RKO (cell line): ENCODE results near the gene ZNF681.
"Not testable (repeated sequence)": the region's sequence is repeated elsewhere in the genome, so short reads cannot be mapped to it uniquely, and the experiment has no call there.

Source experiments
- DNase-seq: peaks from one replicate; pipeline ENCODE4 v3.0.0-alpha.2; 2016; ENCODE audit warnings: low spot score

The ZNF681 gene

GRCh38 chr19:23774106-23774505 is 15.4 kb upstream of the ZNF681 start:
- DNase-seq = no peak

DNA sequence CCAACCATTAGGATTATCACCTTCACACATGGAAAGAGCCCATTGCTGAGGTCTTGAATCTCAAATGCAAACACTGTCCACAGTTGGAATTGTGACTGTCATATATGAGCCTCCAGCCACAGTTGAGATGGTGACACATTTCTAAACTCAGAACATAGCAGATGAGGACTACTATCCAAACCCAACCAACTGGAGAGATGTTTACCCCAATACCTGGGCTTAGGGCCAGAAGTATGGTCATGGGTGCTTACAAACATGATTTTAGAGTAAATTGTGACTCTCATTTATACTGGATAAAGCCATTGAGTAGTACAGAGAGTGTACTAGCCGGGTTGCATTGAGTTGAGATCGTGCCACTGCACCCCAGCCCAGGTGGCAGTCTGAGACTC is 14.0 kb upstream of the ZNF681 start:
- no peak for DNase-seq

DNA sequence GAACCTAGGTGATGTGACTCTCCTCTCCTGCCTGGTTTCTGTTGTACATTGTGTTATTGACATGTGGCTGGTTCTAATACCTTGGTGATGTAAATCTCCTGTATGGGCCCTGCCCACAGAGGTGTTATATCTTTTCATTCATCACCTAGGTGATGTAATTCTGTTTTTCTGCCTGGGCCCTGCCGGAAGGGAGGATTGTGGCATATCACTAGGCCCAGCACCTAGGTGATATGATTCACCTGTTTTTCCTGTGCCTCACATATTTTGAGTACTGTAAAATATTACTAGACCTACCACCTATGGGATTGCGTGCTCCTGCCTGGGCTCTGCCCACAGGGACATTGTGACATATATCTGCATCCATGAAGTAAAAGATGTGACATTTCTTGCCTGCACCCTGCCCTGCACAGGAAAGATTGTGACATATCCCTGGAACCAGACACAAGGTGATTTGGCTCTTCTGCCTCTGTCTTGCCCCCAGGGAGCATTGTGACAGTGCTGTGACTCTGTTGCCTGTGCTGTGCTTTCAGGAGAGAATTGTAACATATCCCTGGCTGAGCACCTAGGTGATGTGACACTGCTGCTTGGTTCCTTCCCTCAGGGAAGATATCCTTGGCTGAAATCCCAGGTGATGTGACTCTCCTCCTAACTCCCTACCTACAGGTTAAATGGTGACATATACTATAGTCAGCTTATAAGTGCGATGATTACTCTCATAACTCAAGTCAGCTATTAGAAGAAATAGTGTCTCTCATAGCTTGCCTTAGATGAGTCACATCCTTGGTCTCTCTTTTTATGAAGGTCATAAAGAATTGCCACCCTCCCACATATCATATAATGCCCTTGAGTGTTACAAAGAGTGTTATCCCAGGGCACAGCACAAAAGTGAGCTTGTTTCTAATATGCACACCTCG is 13.3 kb upstream of the ZNF681 start:
- DNase-seq = no peak

- DNase-seq = no peak
Measured at GRCh38 chr19:23771316-23771715, 12.6 kb upstream of the ZNF681 start.

- no peak for DNase-seq
Measured at GRCh38 chr19:23770672-23771250, 12.1 kb upstream of the ZNF681 start.

- DNase-seq = no peak
Measured at GRCh38 chr19:23769691-23770468, 11.2 kb upstream of the ZNF681 start.

DNA sequence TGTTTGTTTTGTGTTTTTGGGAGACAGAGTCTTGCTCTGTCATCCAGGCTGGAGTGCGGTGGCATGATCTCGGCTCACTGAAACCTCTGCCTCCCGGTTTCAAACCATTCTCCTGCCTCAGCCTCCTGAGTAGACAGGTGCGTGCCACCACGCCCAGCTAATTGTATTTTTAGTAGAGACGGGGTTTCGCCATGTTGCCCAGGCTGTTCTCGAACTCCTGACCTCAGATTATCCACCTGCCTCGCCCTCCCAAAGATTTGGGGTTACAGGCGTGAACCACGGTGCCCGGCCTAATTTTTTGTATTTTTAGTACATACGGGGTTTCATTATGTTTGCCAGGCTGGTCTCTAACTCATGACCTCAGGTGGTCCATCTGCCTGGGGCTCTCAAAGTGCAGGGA is 8.3 kb upstream of the ZNF681 start:
- no peak for DNase-seq

DNA sequence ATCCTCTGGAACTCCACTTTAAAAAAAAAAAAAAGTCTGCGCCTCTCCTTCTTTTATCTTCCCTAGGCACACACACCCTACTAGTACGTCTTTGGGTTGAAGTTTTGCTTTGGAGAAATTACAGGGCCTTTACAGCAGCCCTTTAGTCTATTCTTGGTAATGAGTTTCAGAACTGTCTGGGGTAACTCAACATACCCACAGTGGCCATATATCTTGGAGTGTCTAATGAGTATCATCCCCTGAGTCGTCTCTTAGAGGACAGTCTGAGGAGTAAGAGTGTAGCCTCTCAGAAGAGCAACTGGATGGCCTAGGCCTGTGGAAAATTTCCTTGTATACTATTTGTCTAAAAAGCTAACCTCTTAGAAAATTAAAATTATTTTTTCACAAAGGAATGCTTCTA is 6.1 kb upstream of the ZNF681 start:
- DNase-seq = no peak

GRCh38 chr19:23762884-23763711 is 4.4 kb upstream of the ZNF681 start:
- DNase-seq = peak; percentile 77

- DNase-seq = no peak
Measured at GRCh38 chr19:23762548-23762883, 3.8 kb upstream of the ZNF681 start.

GRCh38 chr19:23760326-23760725 is 1.6 kb upstream of the ZNF681 start:
- not testable (repeated sequence) for DNase-seq

- DNase-seq = not testable (repeated sequence)
Measured at GRCh38 chr19:23743633-23744232, 15.0 kb downstream of the ZNF681 start.

GRCh38 chr19:23730729-23731465 is 27.8 kb downstream of the ZNF681 start:
- not testable (repeated sequence) for DNase-seq

- not testable (repeated sequence) for DNase-seq
Measured at GRCh38 chr19:23724161-23724560, 34.5 kb downstream of the ZNF681 start.

- no peak for DNase-seq
Measured at GRCh38 chr19:23718802-23719201, 39.9 kb downstream of the ZNF681 start.

- peak; percentile 30 for DNase-seq
Measured at GRCh38 chr19:23716792-23717191, 41.9 kb downstream of the ZNF681 start.

- no peak for DNase-seq
Measured at GRCh38 chr19:23709347-23709746, 49.3 kb downstream of the ZNF681 start.

DNA sequence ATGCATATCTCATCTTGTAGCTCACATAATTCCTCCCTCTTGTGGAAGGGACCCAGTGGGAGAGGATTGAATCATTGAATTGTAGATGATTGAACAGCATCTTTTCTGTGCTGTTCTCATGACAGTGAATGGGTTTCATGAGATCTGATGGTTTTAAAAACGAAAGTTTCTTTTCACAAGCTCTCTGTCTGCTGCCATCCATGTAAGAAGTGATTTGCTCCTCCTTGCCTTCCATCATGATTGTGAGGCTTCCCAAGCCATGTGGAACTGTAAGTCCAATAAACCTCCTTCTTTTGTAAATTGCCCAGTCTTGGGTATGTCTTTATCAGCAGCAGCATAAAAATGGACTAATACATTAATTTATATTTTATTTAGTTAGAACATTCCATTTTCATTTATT is 52.0 kb downstream of the ZNF681 start:
- DNase-seq = no peak

GRCh38 chr19:23699521-23699860 is 59.2 kb downstream of the ZNF681 start:
- no peak for DNase-seq

DNA sequence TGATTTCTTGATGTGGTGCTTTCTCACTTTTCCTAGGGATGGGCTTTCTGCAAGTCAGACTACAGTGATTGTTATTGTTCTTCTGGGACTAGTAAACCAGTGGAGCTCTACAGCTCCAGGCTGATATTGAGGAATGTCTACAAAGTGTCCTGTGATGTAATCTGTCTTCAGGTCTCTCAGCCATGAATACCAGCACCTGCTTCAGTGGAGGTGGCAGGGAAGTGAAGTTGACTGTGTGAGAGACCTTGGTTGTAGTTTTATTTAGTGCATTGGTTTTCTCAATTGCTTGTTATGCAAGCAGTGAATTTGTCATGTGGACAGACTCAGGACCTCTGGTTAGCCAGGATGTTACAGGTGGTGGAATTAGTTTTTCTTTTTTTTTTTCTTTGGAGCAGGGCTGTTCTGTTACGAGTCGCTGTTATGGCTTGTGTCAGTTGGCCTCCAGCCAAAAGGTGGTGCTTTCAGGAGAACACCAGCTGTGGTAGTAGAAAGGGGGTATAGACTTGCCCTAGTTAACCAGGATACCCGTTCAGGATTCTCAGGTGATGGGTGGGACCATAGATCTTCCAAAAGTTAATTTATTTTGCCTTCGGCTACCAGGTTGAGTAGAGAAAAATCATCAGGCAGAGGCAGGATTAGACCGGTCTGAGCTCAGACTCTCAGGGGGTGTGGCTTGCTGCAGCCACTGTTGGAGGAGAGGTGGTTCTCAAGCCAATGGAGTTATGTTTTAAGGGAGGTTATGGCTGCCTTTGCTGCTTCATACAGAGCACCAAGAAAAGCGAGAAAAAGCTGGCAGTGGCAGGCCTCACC is 59.8 kb downstream of the ZNF681 start:
- no peak for DNase-seq
